Measurements from ENCODE around the gene METTL23.

METTL23 gene

DNA sequence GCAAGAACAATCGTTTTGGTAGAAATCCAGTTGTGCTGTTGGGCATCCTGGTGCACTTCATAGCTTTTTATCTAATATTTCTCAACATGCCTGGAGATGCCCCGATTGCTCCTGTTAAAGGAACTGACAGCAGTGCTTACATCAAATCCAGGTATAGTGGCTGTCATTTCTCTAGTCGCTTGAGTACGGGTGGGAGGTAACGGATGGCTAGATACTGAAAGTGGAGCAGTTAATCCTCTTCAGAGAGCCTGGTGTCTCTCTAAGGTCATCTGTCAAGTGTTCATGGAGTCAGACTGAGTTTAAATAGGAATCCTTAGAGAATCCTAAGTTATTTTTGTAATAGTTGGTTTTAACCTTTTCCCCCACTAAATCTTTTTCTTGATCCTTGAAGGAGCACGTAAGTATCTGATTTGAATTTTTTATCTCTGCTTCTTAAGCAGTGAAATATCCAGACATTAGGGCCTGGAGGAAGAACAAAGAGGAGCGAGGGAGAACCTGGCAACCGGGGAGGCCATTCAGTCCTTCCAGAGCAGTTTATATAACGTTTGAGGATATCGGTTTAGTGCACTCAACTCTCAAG lies 48.5 kb downstream of the METTL23 start:
- DNase-seq, result no peak

DNA sequence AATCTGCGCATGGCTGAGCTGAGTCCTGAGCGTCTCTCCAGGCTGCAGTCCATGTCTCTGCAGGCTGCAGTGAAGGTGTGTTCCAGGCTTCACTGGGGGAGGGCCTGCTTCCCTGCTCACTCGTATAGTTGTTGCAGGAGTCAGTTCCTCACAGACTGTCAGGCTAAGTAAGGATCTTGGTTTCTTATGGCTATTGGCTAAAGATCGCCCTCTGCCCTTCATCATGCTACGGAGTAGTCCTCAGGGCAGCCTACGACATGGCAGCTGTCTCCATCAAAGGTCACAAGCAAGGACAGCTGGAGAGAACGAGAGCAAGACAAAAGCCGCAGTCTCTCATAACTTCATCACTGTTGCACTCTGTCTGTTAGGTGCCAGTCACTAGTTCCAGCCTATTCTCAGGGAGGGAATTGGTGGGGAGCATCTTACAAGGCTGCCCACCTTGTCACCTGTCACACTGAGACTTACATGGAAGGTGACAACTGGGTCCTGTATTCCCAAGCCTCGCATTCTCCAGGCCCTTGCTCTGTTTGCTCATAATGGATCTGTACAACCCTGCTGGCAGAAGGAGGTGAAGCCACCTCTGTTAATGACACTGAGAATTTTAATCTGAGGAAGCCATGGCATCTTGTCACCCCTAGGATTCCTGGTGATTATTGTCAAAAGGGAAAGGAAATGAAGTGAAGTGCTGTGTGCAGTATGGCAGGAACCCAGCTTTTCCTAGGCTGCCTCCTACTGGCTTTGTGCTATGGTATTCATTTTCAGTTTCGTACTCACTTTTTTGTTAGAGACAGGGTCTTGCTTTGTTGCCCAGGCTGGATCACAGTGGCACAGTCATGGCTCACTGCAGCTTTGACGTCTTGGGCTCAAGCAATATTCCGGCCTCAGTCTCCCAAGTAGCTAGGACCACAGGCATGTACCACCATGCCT lies 54.7 kb downstream of the METTL23 start:
- no peak for DNase-seq

DNA sequence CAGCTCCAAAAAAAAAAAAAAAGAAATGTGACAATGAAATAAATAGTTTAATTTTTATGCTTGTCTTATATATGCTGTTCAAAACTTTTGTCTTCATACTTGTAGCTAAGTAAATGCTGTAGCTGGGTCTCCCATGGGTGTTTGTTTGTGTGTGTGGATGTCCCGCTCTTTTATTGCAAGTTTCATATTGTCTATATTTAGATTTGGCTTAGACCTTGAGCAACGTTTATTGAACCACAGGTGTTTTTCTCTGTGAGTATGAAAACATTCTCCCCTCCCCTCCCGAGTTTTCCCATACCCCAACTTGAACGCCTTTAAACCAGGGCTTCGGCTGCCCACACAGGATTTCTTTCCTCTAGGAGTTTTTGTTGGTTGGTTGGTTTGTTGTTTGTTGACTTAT lies 56.5 kb downstream of the METTL23 start:
- DNase-seq, result no peak
